Peyer's patch (tissue), 4 donors: Measurements from ENCODE around the gene CACNA2D3.

Experiments
- POLR2A ChIP-seq, 2 donors: fragments of 450-650 bp; IDR thresholded peaks; one replicate each; pipeline ENCODE4 v1.5.1; 2017; ENCODE audit warnings: antibody characterized with exemption in 2 of 2, mild to moderate bottlenecking in 2 of 2, moderate library complexity in 2 of 2
- TF ChIP-seq, protein P1 (sequence below), 6 experiments: fragments of 450-650 bp in 4 of 6; fragments of 200-600 bp in 2 of 6; sonication (generic) in 1 of 6; IDR thresholded peaks; one replicate each; pipeline ENCODE4 v1.5.1; 2017 to 2019; ENCODE audit warnings: antibody characterized with exemption in 6 of 6, mild to moderate bottlenecking in 3 of 6, moderate library complexity in 1 of 6

GRCh38 chr3:54577313-54577712 lies 455.0 kb downstream of the CACNA2D3 start:
- TF ChIP-seq, protein P1, sequence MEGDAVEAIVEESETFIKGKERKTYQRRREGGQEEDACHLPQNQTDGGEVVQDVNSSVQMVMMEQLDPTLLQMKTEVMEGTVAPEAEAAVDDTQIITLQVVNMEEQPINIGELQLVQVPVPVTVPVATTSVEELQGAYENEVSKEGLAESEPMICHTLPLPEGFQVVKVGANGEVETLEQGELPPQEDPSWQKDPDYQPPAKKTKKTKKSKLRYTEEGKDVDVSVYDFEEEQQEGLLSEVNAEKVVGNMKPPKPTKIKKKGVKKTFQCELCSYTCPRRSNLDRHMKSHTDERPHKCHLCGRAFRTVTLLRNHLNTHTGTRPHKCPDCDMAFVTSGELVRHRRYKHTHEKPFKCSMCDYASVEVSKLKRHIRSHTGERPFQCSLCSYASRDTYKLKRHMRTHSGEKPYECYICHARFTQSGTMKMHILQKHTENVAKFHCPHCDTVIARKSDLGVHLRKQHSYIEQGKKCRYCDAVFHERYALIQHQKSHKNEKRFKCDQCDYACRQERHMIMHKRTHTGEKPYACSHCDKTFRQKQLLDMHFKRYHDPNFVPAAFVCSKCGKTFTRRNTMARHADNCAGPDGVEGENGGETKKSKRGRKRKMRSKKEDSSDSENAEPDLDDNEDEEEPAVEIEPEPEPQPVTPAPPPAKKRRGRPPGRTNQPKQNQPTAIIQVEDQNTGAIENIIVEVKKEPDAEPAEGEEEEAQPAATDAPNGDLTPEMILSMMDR (IDR thresholded peaks at IDR 0.05): no peak
- TF ChIP-seq POLR2A (IDR thresholded peaks at IDR 0.05): no peak
